HG03066 (cell line): ENCODE data around the gene ITGAD.

Source experiments
- ATAC-seq: cut with Tn5 transposase; IDR thresholded peaks from one replicate; pipeline ENCODE4 v1.9.1; 2021; ENCODE audit warnings: low read depth; ENCODE audit not compliant: unreplicated experiment

The ITGAD gene

GRCh38 chr16:31393056-31393455 is at the start of gene ITGAD:
TSS of gene ITGAD (plus strand) at chr16:31393335. CDS start at chr16:31393361, 26 bp downstream.
- ATAC-seq = no peak

GRCh38 chr16:31344712-31345111 is 48.4 kb upstream of the ITGAD start:
- ATAC-seq = peak; percentile 94

- ATAC-seq = no peak
Observed at GRCh38 chr16:31347445-31347844, 45.7 kb upstream of the ITGAD start.

- no peak for ATAC-seq
Observed at GRCh38 chr16:31348579-31348978, 44.6 kb upstream of the ITGAD start.

GRCh38 chr16:31350275-31351005 is 42.7 kb upstream of the ITGAD start:
- no peak for ATAC-seq

- no peak for ATAC-seq
Observed at GRCh38 chr16:31351246-31351941, 41.7 kb upstream of the ITGAD start.

- no peak for ATAC-seq
Observed at GRCh38 chr16:31351942-31352325, 41.2 kb upstream of the ITGAD start.

- no peak for ATAC-seq
Observed at GRCh38 chr16:31352376-31353115, 40.6 kb upstream of the ITGAD start.

GRCh38 chr16:31354394-31355291 is 38.5 kb upstream of the ITGAD start, which contains the start of gene ITGAX:
TSS of gene ITGAX (plus strand) at chr16:31355176. CDS start at chr16:31355255, 79 bp downstream.
- peak; percentile 50 for ATAC-seq

GRCh38 chr16:31355431-31356100 is 37.6 kb upstream of the ITGAD start:
- ATAC-seq = no peak

- ATAC-seq = no peak
Observed at GRCh38 chr16:31356566-31357323, 36.4 kb upstream of the ITGAD start.

GRCh38 chr16:31357324-31358109 is 35.6 kb upstream of the ITGAD start:
- no peak for ATAC-seq

GRCh38 chr16:31360251-31360650 is 32.9 kb upstream of the ITGAD start:
- no peak for ATAC-seq

- no peak for ATAC-seq
Observed at GRCh38 chr16:31361201-31362110, 31.7 kb upstream of the ITGAD start.

GRCh38 chr16:31362476-31363405 is 30.4 kb upstream of the ITGAD start:
- no peak for ATAC-seq

- ATAC-seq = no peak
Observed at GRCh38 chr16:31363721-31364120, 29.4 kb upstream of the ITGAD start.
